GM20000 (cell line): ENCODE data around the gene NOD1.
A peak's percentile ranks its signal among the peaks of the same experiment; 100 is the strongest.
"Not testable (repeated sequence)": the region's sequence is repeated elsewhere in the genome, so short reads cannot be mapped to it uniquely, and the experiment has no call there.

Source experiments
- DNase-seq: peaks from one replicate; pipeline ENCODE4 v3.0.0; 2012; ENCODE audit warnings: low spot score
- TF ChIP-seq, protein P1 (sequence below): IDR thresholded peaks from 2 replicates; pipeline ENCODE4 v1.5.1; 2012; ENCODE audit warnings: mild to moderate bottlenecking, control low read depth; ENCODE audit errors: extremely low read depth, missing control alignments

The NOD1 gene

DNA sequence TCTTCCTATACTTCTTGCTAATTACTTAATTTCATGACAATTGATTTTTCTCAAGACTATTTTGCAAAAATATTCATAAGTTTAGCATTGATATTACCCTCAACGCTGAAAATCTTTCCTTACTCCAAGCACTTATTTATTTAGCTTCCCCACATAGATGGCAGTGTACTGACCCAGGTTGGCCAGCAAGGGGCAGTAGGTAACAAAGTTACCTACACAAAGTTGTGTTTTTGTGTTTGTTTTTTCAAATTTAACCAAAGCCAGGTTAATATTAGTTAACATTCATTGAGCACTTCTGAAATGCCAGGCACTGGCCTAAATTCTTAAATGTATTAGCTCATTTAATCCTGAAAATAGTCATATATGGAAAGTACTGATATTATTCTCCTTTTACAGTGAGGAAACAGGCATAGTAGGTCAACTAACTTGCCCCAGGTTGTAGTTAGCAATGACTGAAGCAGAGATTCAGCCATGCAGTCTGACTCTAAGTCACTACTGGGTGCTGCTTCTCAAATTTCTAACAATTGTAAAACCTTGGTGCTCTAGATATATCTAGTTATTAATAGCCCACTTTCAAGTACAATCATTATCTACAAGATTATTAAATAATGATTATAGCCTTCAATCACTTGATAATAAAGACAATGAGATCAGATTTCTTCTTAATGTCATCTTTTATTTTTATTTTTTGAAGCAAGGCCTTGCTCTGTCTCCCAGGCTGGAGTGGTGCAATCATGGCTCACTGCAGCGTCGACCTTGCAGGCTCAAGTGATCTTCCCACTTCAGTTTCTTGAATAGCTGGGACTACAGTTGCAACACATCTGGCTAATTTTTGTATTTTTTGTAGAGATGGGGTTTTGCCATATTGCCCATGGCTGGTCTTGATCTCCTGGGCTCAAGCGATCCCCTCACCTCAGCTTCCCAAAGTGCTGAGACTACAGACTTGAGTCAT is 31.8 kb upstream of the NOD1 start:
- no peak for DNase-seq

DNA sequence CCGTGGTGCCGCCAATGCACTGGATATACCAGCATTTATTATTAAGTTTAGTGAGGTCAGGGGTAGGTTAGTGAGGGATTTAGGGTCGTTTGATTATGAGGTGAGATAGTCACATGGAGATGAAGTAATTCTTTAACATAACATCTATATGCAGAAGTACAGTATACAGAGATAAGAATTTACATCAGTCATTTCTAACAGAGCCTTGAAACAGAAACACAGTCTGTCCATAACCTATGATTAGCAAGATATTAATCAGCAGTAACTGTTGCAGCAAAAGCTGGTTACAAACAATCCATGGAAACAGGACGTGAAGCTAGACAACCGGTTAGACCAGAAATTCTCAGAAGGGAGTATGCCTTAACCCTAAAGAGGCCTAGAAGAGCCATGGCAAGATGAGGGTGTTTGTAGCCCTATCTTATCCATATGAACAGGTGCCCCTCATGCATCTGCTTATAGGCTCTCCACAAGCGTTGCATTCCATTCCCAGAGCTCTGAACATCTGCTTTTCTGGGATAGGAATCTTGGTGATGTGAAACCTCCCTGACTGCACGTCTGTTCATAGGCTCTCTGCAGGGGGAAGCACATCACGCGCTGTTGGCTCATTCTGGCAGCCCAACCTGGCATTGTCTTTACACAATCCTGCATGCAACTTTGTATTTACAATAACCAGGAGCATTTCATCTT is 30.7 kb upstream of the NOD1 start:
- not testable (repeated sequence) for DNase-seq

More for the DNA sequence above, 31.8 kb upstream of the NOD1 start:
- TF ChIP-seq, protein P1, sequence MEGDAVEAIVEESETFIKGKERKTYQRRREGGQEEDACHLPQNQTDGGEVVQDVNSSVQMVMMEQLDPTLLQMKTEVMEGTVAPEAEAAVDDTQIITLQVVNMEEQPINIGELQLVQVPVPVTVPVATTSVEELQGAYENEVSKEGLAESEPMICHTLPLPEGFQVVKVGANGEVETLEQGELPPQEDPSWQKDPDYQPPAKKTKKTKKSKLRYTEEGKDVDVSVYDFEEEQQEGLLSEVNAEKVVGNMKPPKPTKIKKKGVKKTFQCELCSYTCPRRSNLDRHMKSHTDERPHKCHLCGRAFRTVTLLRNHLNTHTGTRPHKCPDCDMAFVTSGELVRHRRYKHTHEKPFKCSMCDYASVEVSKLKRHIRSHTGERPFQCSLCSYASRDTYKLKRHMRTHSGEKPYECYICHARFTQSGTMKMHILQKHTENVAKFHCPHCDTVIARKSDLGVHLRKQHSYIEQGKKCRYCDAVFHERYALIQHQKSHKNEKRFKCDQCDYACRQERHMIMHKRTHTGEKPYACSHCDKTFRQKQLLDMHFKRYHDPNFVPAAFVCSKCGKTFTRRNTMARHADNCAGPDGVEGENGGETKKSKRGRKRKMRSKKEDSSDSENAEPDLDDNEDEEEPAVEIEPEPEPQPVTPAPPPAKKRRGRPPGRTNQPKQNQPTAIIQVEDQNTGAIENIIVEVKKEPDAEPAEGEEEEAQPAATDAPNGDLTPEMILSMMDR: peak; percentile 91

DNA sequence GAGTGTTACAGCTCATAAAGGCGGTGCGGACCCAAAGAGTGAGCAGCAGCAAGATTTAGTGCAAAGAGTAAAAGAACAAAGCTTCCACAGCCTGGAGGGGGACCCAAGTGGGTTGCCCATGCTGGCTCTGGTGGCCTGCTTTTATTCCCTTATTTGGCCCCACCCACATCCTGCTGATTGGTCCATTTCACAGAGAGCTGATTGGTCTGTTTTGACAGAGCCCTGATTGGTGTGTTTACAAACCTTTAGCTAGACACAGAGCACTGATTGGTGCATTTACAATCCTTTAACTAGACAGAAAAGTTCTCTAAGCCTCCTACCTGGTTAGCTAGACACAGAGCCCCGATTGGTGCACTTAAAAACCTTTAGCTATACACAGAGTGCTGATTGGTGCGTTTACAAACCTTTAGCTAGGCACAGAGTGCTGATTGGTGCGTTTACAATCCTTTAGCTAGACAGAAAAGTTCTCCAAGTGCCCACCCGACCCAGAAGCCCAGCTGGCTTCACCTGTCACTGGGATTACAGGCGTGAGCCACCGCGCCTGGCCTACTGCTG is 28.8 kb upstream of the NOD1 start:
- not testable (repeated sequence) for DNase-seq

DNA sequence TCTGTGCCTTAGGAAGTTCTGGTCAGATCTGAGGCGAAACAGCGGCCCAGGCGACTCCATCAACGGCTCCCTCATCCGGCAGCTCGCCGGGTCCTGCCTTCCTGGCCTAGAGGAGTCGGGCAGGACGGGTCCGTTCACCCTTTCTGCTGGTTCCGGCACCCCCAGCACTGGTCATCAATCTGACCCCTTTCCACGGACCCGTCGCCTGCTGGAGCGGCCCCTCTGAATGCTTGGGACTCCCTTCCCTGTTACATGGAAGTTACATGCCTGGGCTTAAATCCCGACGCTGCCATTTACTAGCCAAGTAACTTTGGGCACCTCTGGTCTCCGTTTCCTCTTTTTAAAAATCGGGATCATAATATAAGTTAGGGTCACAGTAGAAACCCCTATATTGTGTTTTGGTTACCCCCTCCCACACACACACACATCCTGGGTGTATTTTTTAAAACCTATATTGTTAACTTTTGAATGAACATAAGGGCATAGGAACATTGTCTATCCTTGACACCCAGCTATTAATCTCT is 26.7 kb upstream of the NOD1 start:
- DNase-seq: no peak
- TF ChIP-seq, protein P1: no peak

DNA sequence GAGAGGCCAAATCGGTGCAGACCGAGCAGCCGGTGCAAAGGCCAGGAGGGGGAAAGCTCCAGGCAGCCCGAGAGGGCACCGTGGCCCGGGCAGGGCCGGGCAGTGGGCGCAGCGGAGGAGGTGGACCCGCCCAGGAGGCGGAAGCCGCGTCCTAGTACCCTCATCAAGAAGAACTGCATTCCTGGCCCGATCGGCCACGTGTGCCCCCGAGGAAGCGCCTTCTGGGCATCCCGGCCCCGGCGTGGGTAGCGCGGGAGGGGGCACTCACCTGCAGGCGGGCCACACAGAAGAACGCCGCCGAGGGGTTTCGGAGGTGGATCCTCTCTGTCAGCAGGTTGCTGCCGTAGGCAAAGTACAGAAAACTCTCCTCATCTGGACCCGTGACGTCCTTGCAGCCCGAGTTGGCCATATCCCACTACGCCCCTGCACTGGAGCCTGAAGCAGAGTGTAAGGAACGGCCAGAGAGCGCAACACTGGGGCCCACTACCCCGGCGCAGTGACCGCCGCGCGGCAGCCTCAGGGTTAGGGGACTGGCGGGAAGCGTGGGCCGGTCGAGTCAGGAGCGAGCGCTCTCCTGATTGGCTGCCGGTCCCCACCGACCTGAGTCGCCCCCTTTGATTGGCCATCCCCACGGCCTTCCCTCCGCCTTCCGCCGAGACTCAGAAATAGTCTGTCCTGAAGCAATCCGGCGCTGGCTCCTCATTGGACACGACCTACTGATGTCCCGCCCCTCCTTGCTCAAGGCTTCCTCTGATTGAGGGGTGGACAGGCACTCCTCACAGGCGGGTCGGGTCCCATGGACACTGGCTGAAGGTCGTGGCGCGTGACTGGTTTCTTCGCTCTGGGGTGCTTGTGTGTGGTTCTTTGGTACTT is 26.0 kb upstream of the NOD1 start, which contains the start of gene GGCT:
Gene GGCT, minus strand, starts transcription at position 529 of the 873 bp plus-strand sequence. Its CDS starts 120 bp downstream, at position 409.
- TF ChIP-seq, protein P1: no peak

DNA sequence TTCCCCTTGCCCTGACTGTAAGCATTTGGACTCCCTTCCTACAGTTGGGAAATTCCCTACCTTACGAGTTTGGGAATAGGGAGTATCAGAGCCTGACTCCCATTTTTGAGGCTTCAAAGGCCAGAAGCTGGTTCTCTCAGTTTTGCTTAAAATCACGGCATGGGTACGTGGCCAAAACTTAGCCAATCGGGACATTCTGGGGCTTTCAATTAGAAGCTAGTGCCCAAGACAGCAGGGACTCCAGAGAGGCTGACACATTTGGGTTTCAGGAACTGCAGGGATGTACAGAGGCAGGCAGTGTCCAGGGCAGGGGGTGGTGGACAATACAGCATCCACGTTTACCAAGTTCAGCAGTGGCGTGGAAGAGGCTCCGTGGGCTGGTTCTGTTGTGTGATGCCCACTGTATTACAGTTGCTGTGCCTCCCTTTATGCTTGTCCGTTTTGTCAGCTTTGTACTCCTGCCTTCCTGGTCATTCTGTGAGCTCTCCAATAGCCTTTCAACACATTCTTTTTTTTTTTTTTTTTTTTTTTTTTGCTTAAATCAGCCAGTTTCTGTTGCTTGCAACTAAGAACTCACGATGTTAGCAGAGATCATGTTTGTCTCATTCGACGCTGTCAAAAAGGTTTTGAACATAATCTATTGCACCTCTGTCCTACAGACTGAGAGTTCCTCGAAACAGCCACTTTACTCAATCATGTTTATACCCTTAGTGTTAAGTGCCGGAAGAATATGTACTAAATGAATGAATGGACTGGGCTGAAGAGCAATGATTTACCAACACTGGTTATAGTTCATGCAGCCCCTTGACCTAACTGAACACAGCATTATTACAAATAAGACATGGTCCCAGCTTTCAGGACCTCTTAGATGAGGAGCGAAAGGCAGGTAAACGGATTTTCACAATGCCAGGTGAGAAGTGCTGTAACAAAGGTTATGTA is 25.0 kb upstream of the NOD1 start:
- TF ChIP-seq, protein P1: no peak
- no peak for DNase-seq

More for the DNA sequence above, 26.0 kb upstream of the NOD1 start, which contains the start of gene GGCT:
- peak; percentile 95 for DNase-seq
